A673 (cell line): ENCODE measurements around the gene CETP. TPM values are rescaled to one million over a fixed set of nuclear protein-coding genes. Genes with fewer than 3 reads are reported as not detected.

ENCODE experiments used
- BruUV-seq: library from RNA; stranded (reverse); fragments of 400-500 nt; replicated peaks from 2 replicates; lab custom pipeline; 2021; lab: Mats Ljungman, UMichigan
- CTCF ChIA-PET: fragments of 300-600 bp; sonication (Branson Sonifier 250); formaldehyde crosslinking; loops from one replicate; lab custom pipeline; 2022; ENCODE audit warnings: antibody characterized with exemption; lab: Charles Lee
- POLR2A ChIA-PET: fragments of 300-600 bp; sonication (Branson Sonifier 250); formaldehyde crosslinking; loops from one replicate; lab custom pipeline; 2022; ENCODE audit warnings: antibody characterized with exemption; ENCODE audit not compliant: low non-redundant PET; lab: Charles Lee
- DNase-seq: peaks from one replicate; pipeline ENCODE4 v3.0.0-alpha.2; 2015; ENCODE audit warnings: low spot score
- H3K27ac ChIP-seq: fragments of 200-600 bp; sonication (generic); 2 replicates; pipeline ENCODE4 v1.5.1; 2016; ENCODE audit warnings: mixed run types, low read depth, mild to moderate bottlenecking, mixed read lengths, antibody characterized with exemption, low read length; ENCODE audit not compliant: poor library complexity, severe bottlenecking
- H3K27me3 ChIP-seq: fragments of 200-600 bp; sonication (generic); replicated peaks from 2 replicates; pipeline ENCODE4 v1.6.1; 2017; ENCODE audit warnings: mixed run types, low read depth, mild to moderate bottlenecking, mixed read lengths, antibody characterized with exemption, low read length; ENCODE audit not compliant: insufficient read depth, poor library complexity
- H3K36me3 ChIP-seq: fragments of 200-600 bp; sonication (generic); 2 replicates; pipeline ENCODE4 v1.6.1; 2016; ENCODE audit warnings: mixed run types, mild to moderate bottlenecking, mixed read lengths, antibody characterized with exemption, low read length; ENCODE audit not compliant: insufficient read depth, poor library complexity, severe bottlenecking
- H3K4me1 ChIP-seq: fragments of 200-600 bp; sonication (generic); 2 replicates; pipeline ENCODE4 v1.6.1; 2017; ENCODE audit warnings: mixed run types, mild to moderate bottlenecking, mixed read lengths, antibody characterized with exemption, low read length; ENCODE audit not compliant: insufficient read depth, poor library complexity, severe bottlenecking
- H3K4me3 ChIP-seq: fragments of 200-600 bp; sonication (generic); 2 replicates; pipeline ENCODE4 v1.5.1; 2016; ENCODE audit warnings: low read depth, mixed run types, mild to moderate bottlenecking, mixed read lengths, low read length; ENCODE audit not compliant: poor library complexity, severe bottlenecking
- H3K9me3 ChIP-seq: fragments of 200-600 bp; sonication (generic); 2 replicates; pipeline ENCODE4 v1.6.1; 2016; ENCODE audit warnings: mixed run types, low read depth, mild to moderate bottlenecking, mixed read lengths, antibody characterized with exemption, low read length; ENCODE audit not compliant: poor library complexity, severe bottlenecking
- EZH2 ChIP-seq: fragments of 200-600 bp; sonication (generic); IDR thresholded peaks from 2 replicates; pipeline ENCODE4 v1.6.1; 2017; ENCODE audit warnings: borderline replicate concordance, low read depth, mild to moderate bottlenecking, mixed read lengths, antibody characterized with exemption, low read length; ENCODE audit not compliant: poor library complexity, severe bottlenecking
- intact Hi-C: fragments of 100-400 bp; cut with micrococcal nuclease; formaldehyde crosslinking; loops from one replicate; pipeline ENCODE4 v1.10.0; 2022; ENCODE audit not compliant: unreplicated experiment
- total RNA-seq: library from RNA; stranded (reverse); gene quantifications from 2 replicates; pipeline ENCODE4 v1.2.3, GENCODE V29; 2021
- TF ChIP-seq, protein P1 (sequence below): fragments of 300-800, 200-600 bp; sonication (generic); conservative IDR thresholded peaks from 2 replicates; pipeline ENCODE4 v1.5.1; 2017; ENCODE audit warnings: low read depth, mild to moderate bottlenecking, antibody characterized with exemption, low read length, moderate library complexity, mixed read lengths

The CETP gene
- total RNA-seq, 1 experiment from 2014 or later: not detected

DNA sequence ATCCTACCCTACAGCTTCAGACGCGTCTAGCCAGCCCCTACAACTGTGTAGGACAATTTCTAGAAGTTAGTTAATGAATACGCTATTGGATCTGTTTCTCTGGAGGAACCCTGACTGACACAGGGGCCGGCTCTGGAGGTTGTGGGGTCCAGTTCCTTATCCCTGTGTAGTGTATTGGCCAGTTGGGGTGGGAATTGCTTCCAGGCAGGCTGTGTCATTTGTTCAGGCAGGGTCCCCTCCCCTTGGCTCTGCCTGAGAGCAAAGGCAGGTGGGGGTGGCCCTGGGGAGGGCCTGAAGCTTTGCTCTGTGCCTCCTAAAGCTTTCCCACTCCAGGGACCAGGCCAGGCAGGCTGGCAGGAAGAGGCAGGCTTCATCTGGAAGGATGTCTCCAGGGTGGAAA is 11.7 kb upstream of the CETP start:
- Histone ChIP-seq H3K9me3 (no peaks in the 10 kb centered on the region), H3K4me1 (no peaks in the 10 kb centered on the region), H3K36me3 (peaks cover 10% of the 10 kb centered on the region), H3K27ac (no peak overlapping the region), H3K27me3 (no peaks in the 10 kb centered on the region), H3K4me3 (no peak overlapping the region)
- ChIA-PET POLR2A (no interaction called here), CTCF (interaction anchor here (1.1 kb wide), 1 partner anchor 157 kb away, joined by 6 read pairs; no protein-coding TSS in a partner anchor)
- no peak for TF ChIP-seq EZH2
- TF ChIP-seq, protein P1, sequence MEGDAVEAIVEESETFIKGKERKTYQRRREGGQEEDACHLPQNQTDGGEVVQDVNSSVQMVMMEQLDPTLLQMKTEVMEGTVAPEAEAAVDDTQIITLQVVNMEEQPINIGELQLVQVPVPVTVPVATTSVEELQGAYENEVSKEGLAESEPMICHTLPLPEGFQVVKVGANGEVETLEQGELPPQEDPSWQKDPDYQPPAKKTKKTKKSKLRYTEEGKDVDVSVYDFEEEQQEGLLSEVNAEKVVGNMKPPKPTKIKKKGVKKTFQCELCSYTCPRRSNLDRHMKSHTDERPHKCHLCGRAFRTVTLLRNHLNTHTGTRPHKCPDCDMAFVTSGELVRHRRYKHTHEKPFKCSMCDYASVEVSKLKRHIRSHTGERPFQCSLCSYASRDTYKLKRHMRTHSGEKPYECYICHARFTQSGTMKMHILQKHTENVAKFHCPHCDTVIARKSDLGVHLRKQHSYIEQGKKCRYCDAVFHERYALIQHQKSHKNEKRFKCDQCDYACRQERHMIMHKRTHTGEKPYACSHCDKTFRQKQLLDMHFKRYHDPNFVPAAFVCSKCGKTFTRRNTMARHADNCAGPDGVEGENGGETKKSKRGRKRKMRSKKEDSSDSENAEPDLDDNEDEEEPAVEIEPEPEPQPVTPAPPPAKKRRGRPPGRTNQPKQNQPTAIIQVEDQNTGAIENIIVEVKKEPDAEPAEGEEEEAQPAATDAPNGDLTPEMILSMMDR: no peak
- BruUV-seq: no TSS peak
- DNase-seq: no peak
- intact Hi-C loops: loop anchor here (2.0 kb wide), 1 partner anchor 157 kb away; no protein-coding TSS in a partner anchor

DNA sequence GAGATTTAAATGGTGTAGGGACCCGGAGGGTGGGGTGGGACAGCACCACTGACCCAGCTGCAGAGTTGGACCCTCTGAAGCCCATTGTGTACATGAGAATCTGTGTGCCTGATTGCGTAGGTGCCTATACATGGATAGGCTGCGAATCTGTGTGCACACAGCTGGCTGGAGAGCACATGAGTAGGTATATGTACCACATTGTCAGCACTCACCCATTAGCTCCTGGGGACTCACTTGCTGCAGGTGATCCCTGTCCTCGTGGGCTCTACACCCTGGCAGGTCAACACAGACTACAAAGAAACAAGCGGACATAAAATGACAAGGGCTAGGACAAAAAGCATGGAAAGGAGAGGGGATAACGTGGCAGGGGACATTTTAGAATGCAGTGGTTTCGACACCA is 11.3 kb upstream of the CETP start:
- Histone ChIP-seq H3K4me3 (no peak overlapping the region), H3K27ac (no peak overlapping the region), H3K4me1 (no peaks in the 10 kb centered on the region), H3K27me3 (no peaks in the 10 kb centered on the region), H3K36me3 (peaks cover 6% of the 10 kb centered on the region), H3K9me3 (no peaks in the 10 kb centered on the region)
- ChIA-PET POLR2A (no interaction called here), CTCF (interaction anchor here (1.1 kb wide), 1 partner anchor 157 kb away, joined by 6 read pairs; no protein-coding TSS in a partner anchor)
- no TSS peak for BruUV-seq
- intact Hi-C loops: loop anchor here (2.0 kb wide), 1 partner anchor 158 kb away; no protein-coding TSS in a partner anchor
- no peak for DNase-seq
- TF ChIP-seq, protein P1: no peak
- TF ChIP-seq EZH2: no peak

DNA sequence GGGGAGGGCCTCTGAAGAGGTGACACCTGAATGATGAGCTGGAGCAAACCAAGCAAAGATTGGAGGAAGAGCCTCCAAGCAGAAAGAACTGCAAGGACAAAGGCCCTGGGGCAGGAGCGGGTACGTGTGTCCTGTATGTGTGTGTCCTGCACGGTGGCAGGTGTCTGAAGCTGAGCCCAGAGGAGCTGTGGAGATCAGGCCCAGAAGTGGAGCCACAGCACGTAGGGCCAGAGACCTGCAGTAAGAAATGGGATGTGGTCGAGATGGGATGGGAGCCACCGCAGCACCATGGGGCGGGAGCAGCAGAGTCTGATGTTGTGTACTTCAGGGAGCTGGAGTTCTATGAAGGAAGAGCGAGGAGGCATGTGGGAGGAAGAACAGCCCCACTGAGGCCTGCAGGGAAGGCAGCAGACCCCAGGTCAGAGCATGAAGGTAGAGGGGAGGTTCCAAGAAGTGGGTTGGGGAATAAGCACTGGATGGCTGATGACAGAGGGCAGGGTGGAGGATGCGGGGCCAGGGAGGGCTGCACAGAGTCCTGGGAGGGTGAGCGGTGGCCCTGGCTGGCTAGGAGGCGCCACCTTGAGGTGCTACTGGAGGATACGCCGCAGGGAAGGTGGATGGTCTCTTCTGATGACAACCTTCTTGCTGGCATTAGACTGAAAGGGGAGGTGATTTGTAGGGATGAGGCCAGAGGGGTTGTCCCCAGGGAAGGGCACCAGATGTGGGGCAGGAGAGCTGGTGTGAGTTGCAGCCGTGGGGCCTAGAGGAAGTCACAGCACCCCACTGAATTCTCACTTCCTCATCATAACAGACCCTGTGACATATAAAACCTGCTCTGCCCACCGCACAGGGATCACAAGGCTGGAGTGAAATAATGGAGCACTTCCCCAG is 10.6 kb upstream of the CETP start:
- no TSS peak for BruUV-seq
- TF ChIP-seq, protein P1: peak; percentile 77
- TF ChIP-seq EZH2: no peak
- CTCF ChIA-PET: interaction anchor here (0.6 to 1.1 kb wide), 2 partner anchors 82 to 158 kb away, joined by 6 read pairs; no protein-coding TSS in a partner anchor
- intact Hi-C loops: loop anchor here (1.0 to 2.0 kb wide), 2 partner anchors 84 to 158 kb away; no protein-coding TSS in a partner anchor
- H3K4me1 ChIP-seq: no peaks in the 10 kb centered on the region
- POLR2A ChIA-PET: interaction anchor here (0.7 kb wide), 1 partner anchor 17 kb away, joined by 3 read pairs; no protein-coding TSS in a partner anchor
- no peak overlapping the region for H3K4me3 ChIP-seq
- H3K27me3 ChIP-seq: no peaks in the 10 kb centered on the region
- H3K36me3 ChIP-seq: peaks cover 1% of the 10 kb centered on the region
- H3K27ac ChIP-seq: no peak overlapping the region
- no peaks in the 10 kb centered on the region for H3K9me3 ChIP-seq
- peak; percentile 64 for DNase-seq
